Activated T-helper 1 cell treated with anti-CD3 and anti-CD28 coated beads, Interleukin-12 subunit alpha, Interleukin-12 subunit beta, Interleukin-2, Interleukin-4 antibody, amounts not matched to agents 30 ng/mL and 10 ng/mL and 1 ng/mL, durations not matched to agents 14 hours and 24 hours and 36 hours (primary cell): Measurements from ENCODE around the gene PDZD4. TPM values are rescaled to one million over a fixed set of nuclear protein-coding genes. Genes with fewer than 3 reads are reported as not detected.

ENCODE experiments used
- DNase-seq: peaks from one replicate; pipeline ENCODE4 v3.0.0; 2021; ENCODE audit warnings: low spot score
- H3K27ac Mint-ChIP-seq: one replicate; pipeline ENCODE4 v1.8.0; 2021; ENCODE audit warnings: mild to moderate bottlenecking, mixed read lengths
- H3K27me3 Mint-ChIP-seq: one replicate; pipeline ENCODE4 v1.8.0; 2022; ENCODE audit warnings: mild to moderate bottlenecking, moderate library complexity, mixed read lengths; ENCODE audit not compliant: insufficient read depth
- H3K36me3 Mint-ChIP-seq: one replicate; pipeline ENCODE4 v1.8.0; 2021; ENCODE audit warnings: low read depth, mixed read lengths
- H3K4me1 Mint-ChIP-seq: one replicate; pipeline ENCODE4 v1.8.0; 2021; ENCODE audit warnings: low read depth, mixed read lengths
- H3K4me3 Mint-ChIP-seq: one replicate; pipeline ENCODE4 v1.8.0; 2021; ENCODE audit warnings: mild to moderate bottlenecking, moderate library complexity, mixed read lengths
- H3K9me3 Mint-ChIP-seq: one replicate; pipeline ENCODE4 v1.8.0; 2021; ENCODE audit warnings: mixed read lengths
- intact Hi-C: fragments of 100-400 bp; cut with micrococcal nuclease; formaldehyde crosslinking; loops from one replicate; pipeline ENCODE4 v1.15.1; 2024
- total RNA-seq: library from RNA; stranded (reverse); gene quantifications from 2 replicates; pipeline ENCODE4 v1.2.3, GENCODE V29; 2022

Gene PDZD4
- total RNA-seq, 1 donor from 2014 or later, result 0.44 TPM

DNA sequence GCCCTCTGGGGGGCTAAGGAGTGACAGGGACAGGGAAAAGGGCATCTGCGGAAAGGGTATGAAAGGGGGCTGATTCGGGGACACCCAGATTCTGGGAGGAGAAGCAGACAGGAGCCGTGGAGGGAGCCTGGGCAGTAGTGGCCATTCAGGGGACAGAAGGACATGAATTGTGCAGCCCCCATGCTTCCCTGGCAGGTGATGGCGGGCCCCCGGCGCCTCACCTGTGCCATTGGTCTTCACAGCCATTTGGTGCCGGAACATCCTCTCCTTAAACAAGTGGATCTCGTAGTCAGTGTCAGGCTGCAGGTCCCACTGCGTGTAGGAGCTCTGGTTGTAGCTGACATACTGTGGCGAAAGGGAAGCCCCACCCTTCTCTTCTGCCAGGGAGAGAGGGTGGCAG is 33.8 kb upstream of the PDZD4 start:
- H3K27me3 Mint-ChIP-seq, result peaks cover 3% of the 10 kb centered on the region
- no peak overlapping the region for H3K4me3 Mint-ChIP-seq
- DNase-seq, result no peak
- no peaks in the 10 kb centered on the region for H3K4me1 Mint-ChIP-seq
- H3K36me3 Mint-ChIP-seq, result no peaks in the 10 kb centered on the region
- no peaks in the 10 kb centered on the region for H3K9me3 Mint-ChIP-seq
- no peak overlapping the region for H3K27ac Mint-ChIP-seq
- intact Hi-C loops, result no loop called here

DNA sequence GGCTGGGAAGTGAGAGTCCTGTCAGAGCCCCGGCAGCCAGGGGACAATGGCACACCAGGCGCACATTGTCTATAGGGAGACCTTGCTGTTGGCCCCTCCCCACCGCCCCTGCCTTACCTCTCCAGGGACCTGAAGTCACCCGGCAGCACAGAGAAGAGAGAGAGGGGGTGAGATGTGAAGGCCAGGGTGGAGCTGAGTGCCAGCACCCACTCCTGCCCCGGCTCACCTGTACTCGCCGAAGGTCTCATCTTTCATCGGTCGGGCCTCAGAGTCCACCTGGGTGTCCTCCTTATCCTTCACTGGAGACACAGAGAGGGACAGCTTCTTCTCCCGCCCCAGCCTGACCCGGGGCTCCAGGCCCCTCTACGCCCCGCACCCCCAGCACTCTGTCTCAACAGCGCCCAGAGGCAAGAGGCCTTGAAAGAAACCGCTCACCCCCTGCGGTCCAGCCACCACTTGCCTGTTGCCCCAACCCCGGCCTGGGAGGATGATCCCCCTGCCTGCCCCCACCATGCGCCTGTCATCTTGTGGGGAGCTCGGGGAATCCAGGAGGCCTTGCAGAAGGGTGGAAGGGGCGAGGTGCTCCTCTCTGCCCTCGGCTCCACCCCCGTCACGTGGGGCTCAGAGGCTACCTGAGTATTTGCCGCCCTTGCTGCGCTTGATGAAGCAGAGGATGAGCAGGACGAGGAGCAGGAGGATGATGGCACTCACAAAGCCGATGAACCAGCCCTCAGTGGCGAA is 33.1 kb upstream of the PDZD4 start:
- H3K36me3 Mint-ChIP-seq, result no peaks in the 10 kb centered on the region
- H3K9me3 Mint-ChIP-seq, result no peaks in the 10 kb centered on the region
- DNase-seq, result no peak
- no peak overlapping the region for H3K4me3 Mint-ChIP-seq
- no peaks in the 10 kb centered on the region for H3K4me1 Mint-ChIP-seq
- no peak overlapping the region for H3K27ac Mint-ChIP-seq
- peaks cover 5% of the 10 kb centered on the region for H3K27me3 Mint-ChIP-seq
- intact Hi-C loops, result no loop called here

DNA sequence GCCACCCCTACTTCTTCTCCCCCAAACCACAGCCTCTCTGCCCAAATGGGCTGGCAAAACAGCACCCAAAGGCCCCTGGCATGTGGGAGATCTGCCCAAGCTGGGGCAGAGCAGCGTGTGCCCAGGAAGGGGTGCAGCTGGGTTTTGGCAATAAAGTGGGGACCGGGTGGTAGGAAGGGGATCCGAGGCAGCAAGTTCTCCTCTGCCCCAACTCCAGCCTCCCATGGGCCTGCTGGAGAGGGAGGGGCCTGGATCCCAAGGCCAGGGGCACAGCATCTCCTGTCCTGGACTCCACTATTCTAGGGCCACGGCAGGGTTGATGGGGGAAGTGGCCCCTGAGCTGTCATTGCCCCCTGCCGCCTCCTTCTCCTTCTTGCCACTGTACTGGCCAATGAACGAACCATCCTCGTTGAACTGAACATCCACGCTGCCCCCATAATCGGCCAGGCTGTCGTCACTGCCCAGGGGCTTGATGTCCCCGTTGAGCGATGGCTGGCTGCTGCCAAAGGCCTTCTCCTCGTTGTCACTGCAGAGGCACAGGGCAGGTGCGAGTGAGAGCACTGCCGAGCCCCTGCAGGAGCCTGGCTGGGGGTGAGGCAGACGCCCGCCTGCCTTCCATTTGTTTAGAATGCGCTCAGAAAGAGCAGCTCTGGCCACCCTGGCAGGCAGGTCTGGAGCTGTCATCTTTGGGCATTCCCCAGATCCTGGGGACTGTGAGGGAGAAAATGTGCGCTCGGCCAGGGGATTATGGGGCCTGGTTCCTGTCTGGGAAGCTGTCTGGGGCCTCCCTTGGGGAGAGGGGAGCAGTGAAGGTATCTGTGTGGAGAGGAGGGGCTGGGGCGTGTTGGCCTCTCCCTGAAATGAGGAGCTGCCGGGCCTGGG is 32.3 kb upstream of the PDZD4 start:
- H3K36me3 Mint-ChIP-seq, result no peaks in the 10 kb centered on the region
- no peak overlapping the region for H3K4me3 Mint-ChIP-seq
- DNase-seq, result no peak
- intact Hi-C loops, result no loop called here
- no peaks in the 10 kb centered on the region for H3K4me1 Mint-ChIP-seq
- H3K27me3 Mint-ChIP-seq, result peaks cover 5% of the 10 kb centered on the region
- no peaks in the 10 kb centered on the region for H3K9me3 Mint-ChIP-seq
- no peak overlapping the region for H3K27ac Mint-ChIP-seq

DNA sequence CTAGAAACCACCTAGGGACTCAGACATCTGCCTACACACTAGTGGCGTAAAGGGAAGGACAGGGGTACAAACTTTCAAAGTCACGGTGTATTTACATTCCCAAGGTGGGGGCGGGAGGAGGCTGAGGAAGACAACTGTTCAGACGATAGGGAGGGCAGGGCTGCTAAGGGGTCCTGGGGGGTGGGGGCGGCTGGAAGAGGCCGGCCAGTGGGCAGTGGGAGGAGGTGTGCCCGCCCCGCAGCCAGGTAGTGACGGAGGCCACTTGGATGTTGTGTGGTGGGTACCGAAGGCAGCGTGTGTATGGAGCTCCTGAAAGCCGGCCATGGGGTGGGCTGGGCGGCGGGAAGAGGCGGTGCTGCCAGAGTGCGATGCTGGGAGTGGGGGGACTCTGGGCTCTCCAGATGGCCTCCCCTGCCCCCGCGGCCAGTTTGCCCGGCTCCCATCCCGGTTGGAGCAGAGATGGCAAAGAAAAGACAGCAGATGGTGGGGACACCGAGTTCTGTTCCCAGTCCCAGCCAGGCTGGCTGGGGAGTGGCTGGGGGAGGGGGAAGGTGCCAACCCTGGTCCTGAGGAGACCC is 31.5 kb upstream of the PDZD4 start:
- intact Hi-C loops, result no loop called here
- no peak overlapping the region for H3K27ac Mint-ChIP-seq
- H3K9me3 Mint-ChIP-seq, result no peaks in the 10 kb centered on the region
- H3K4me3 Mint-ChIP-seq, result no peak overlapping the region
- H3K4me1 Mint-ChIP-seq, result no peaks in the 10 kb centered on the region
- H3K36me3 Mint-ChIP-seq, result no peaks in the 10 kb centered on the region
- H3K27me3 Mint-ChIP-seq, result peaks cover 5% of the 10 kb centered on the region
- DNase-seq, result no peak

DNA sequence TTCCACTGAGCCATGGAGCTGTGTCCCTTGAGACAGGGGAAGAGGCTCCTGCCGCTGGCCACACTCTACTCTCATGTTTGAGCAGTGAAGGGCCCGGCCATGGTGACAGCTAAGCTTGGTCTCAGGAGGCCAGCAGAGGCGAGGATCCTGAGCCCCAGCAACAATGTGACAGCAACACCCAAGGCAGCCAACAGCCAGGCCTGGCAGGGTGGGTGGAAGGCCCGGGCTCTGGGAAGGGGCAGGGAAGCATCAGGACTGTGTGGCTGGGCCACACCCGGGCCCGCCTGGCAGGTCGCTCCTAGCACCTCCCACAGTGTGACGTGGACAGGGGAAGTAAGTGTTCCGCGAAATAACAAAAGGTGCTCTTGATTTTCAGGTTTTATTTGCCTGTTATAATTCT is 30.8 kb upstream of the PDZD4 start:
- Mint-ChIP-seq H3K27ac (no peak overlapping the region), H3K4me1 (no peaks in the 10 kb centered on the region), H3K4me3 (no peak overlapping the region), H3K27me3 (peaks cover 5% of the 10 kb centered on the region), H3K9me3 (no peaks in the 10 kb centered on the region), H3K36me3 (no peaks in the 10 kb centered on the region)
- no peak for DNase-seq
- intact Hi-C loops, result no loop called here

DNA sequence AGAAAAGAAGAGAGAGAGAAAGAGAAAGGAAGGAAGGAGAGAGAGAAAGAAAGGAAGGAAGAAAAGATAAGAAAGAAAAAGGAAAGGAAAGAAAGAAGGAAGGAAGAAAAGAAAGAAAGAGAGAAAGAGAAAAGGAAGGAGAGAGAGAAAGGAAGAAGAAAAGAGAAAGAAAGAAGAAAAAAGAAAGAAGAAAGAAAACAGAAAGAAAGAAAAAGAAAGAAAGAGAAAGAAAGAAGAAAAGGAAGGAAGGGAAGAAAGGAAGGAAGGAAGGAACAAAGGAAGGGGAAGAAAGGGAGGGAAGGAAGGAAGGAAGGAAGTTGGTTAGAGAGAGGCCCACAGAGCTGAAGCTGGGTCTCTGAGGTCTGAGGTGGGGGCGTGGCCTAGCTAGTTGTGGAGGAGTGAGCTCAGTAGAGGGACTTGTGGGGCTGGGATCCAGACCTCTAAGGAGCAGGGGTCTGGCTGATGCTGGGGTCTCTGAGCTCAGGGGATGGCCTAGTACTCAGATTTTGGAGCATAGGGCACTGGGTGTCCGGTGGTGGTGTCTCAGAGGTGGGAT is 27.1 kb upstream of the PDZD4 start:
- intact Hi-C loops, result no loop called here
- Mint-ChIP-seq H3K36me3 (no peaks in the 10 kb centered on the region), H3K4me3 (no peak overlapping the region), H3K4me1 (no peaks in the 10 kb centered on the region), H3K9me3 (no peaks in the 10 kb centered on the region), H3K27me3 (peaks cover 10% of the 10 kb centered on the region), H3K27ac (no peak overlapping the region)
- no peak for DNase-seq

DNA sequence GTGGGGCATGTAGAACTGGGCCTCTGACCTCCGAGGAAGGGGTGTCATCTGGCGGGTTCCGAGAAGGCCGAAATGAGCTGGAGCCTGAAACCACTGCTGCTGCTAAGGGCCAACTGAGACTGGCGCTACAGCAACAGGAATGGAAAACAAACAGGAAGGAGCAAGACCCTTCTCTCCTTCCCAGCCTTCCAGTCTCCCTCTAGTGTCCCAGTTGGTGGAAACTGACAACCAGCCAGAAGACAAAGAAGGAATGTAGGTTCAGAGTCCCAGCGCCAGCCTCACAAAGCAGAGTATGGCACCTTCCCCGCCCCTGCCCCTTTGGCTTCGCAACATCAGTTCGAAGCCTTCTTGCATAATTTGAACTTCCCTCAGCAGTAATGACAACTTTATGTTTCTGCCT is 24.4 kb upstream of the PDZD4 start:
- no peak for DNase-seq
- no peaks in the 10 kb centered on the region for H3K4me1 Mint-ChIP-seq
- intact Hi-C loops, result no loop called here

DNA sequence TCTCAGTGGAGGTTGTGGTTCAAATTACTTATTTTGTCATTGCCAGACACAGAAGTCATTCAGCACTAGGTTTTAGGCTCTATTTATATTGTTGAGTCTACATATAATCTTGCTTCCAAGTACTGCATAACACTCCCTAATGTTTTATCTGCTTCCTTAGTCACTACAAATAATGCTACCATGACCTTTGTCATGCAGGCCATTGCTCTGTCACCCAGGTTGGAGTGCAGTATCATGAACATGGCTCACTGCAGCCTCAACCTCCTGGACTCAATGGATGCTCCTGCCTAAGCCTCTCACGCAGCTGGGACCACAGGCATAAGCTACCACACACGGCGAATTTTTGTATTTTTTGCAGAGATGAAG is 23.5 kb upstream of the PDZD4 start:
- no peak for DNase-seq
- no peak overlapping the region for H3K4me3 Mint-ChIP-seq

More for the DNA sequence above, 24.4 kb upstream of the PDZD4 start:
- no peak overlapping the region for H3K27ac Mint-ChIP-seq
- H3K4me3 Mint-ChIP-seq, result no peak overlapping the region
- peaks cover 16% of the 10 kb centered on the region for H3K27me3 Mint-ChIP-seq
- H3K36me3 Mint-ChIP-seq, result no peaks in the 10 kb centered on the region
- H3K9me3 Mint-ChIP-seq, result no peaks in the 10 kb centered on the region

DNA sequence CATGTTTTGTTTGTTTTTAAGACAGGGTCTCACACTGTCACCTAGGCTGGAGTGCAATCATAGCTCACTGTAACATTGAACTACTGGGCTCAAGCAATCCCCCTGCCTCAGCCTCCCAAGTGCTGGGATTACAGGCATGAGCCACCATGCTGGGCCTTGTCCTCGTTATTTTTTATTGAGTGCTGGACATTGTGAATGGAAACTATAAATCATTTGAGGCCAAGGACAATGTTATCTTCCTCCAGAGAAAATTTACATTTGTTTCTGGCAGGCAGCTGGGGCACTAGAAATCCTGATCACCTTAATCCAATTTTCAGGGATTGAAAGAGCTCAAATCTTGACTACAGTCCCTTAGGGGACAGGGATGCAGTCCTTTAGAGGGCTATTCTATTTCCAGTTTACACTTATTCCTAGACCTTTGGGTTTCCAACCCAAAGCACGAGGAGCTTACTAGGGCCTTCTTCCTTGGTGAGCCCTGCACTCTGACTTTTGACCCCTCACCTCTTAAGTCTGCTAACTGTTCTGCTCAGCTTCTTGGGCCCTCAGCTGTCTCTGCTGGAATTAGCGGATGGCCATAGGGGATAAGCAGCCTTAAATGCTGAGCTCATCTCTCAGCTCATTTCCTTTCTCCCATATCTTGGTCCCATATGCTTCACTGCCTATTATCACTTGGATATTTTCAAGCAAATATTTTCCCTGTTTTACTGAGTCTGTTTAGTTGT is 23.0 kb upstream of the PDZD4 start:
- H3K9me3 Mint-ChIP-seq, result no peaks in the 10 kb centered on the region
- no peak overlapping the region for H3K4me3 Mint-ChIP-seq
- H3K27ac Mint-ChIP-seq, result no peak overlapping the region
- peaks cover 15% of the 10 kb centered on the region for H3K27me3 Mint-ChIP-seq
- no peaks in the 10 kb centered on the region for H3K36me3 Mint-ChIP-seq
- H3K4me1 Mint-ChIP-seq, result no peaks in the 10 kb centered on the region
- DNase-seq, result no peak
- intact Hi-C loops, result no loop called here

More for the DNA sequence above, 23.5 kb upstream of the PDZD4 start:
- no peaks in the 10 kb centered on the region for H3K36me3 Mint-ChIP-seq
- H3K9me3 Mint-ChIP-seq, result no peaks in the 10 kb centered on the region
- peaks cover 17% of the 10 kb centered on the region for H3K27me3 Mint-ChIP-seq
- no peaks in the 10 kb centered on the region for H3K4me1 Mint-ChIP-seq
- no peak overlapping the region for H3K27ac Mint-ChIP-seq
- intact Hi-C loops, result no loop called here

DNA sequence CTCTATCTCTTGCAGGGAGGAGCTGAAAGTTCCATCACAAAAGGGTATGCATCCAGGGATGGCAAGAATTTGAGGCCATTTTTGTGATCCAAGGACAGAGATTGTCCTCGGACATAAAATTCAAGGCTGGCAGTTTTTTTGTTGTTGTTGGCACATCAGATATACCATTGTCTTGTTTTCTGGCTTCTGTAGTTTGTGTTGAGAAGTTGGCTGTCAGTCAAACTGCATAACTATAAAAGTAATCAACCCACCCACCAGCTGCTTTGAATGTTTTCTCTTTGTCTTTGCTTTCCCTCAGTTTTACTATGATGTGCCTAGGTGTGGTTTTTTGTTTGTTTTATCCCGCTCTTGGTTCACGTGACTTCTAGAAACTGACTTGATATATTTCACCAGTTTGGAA is 21.6 kb upstream of the PDZD4 start:
- Mint-ChIP-seq H3K27me3 (peaks cover 15% of the 10 kb centered on the region), H3K9me3 (no peaks in the 10 kb centered on the region), H3K27ac (no peak overlapping the region), H3K4me3 (no peak overlapping the region), H3K4me1 (no peaks in the 10 kb centered on the region), H3K36me3 (no peaks in the 10 kb centered on the region)
- DNase-seq, result no peak
- intact Hi-C loops, result no loop called here

DNA sequence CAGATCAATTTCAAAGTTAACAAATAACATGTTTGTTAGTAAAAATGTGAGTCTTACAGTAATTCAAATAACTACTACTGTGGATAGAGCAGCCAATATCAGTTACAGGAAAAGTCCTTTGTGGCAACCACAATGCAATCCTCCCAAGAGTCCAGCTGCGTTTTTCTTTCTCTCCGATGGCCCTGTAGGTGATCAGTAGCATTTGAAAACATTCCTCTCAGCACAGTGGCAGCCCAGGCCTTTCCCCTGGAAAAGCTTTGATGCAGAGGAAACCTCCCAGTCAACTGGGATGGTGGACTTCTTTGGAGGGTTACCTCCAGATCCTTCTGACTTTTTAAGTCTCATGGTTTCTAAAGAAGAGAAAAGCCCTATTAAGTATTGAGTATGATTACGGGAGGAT is 18.0 kb upstream of the PDZD4 start:
- H3K27ac Mint-ChIP-seq, result no peak overlapping the region
- no peaks in the 10 kb centered on the region for H3K36me3 Mint-ChIP-seq
- peaks cover 22% of the 10 kb centered on the region for H3K27me3 Mint-ChIP-seq
- no peaks in the 10 kb centered on the region for H3K4me1 Mint-ChIP-seq
- intact Hi-C loops, result no loop called here
- no peak for DNase-seq
- no peaks in the 10 kb centered on the region for H3K9me3 Mint-ChIP-seq
- H3K4me3 Mint-ChIP-seq, result no peak overlapping the region

DNA sequence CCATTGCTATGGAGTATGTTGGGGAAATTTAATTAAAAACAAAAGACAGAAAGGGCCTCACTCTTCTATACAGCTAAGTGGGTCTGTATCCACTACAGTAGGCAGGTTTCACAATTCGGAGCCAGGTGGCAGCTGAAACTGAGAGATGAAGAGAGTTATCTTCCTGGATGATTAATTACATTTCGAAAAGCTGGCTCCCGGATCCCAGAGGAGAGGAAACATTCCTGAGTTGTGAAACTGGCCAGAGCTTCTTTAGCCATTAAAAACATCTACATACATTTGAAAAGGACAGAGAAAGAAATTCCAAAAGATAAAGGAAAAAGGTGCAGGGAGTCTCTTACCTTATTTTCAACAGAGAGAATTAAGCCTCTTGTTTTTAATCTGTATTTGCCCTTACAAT is 15.5 kb upstream of the PDZD4 start:
- no peaks in the 10 kb centered on the region for H3K4me1 Mint-ChIP-seq
- DNase-seq, result no peak
- no peak overlapping the region for H3K27ac Mint-ChIP-seq
- H3K4me3 Mint-ChIP-seq, result no peak overlapping the region
- peaks cover 27% of the 10 kb centered on the region for H3K27me3 Mint-ChIP-seq
- H3K36me3 Mint-ChIP-seq, result no peaks in the 10 kb centered on the region
- intact Hi-C loops, result no loop called here
- no peaks in the 10 kb centered on the region for H3K9me3 Mint-ChIP-seq
